Hepatocyte (in vitro differentiated cells): ENCODE data around the gene FRMPD3. TPM values are rescaled to one million over a fixed set of nuclear protein-coding genes. Genes with fewer than 3 reads are reported as not detected.

Experiments
- DNase-seq: peaks from one replicate; pipeline ENCODE4 v3.0.0-alpha.2; 2016; ENCODE audit warnings: low spot score
- H2AFZ ChIP-seq: fragments of 200-600 bp; sonication (generic); 2 replicates; pipeline ENCODE4 v1.6.0; 2016; ENCODE audit warnings: antibody characterized with exemption, mild to moderate bottlenecking
- H3K27ac ChIP-seq: fragments of 200-600 bp; sonication (generic); 2 replicates; pipeline ENCODE4 v1.5.1; 2016; ENCODE audit warnings: mild to moderate bottlenecking
- H3K27me3 ChIP-seq: fragments of 200-600 bp; sonication (generic); 2 replicates; pipeline ENCODE4 v1.6.1; 2016
- H3K36me3 ChIP-seq: fragments of 200-600 bp; sonication (generic); replicated peaks from 2 replicates; pipeline ENCODE4 v1.5.1; 2016; ENCODE audit warnings: low read depth; ENCODE audit not compliant: insufficient read depth
- H3K4me1 ChIP-seq: fragments of 200-600 bp; sonication (generic); 2 replicates; pipeline ENCODE4 v1.5.1; 2016; ENCODE audit warnings: mild to moderate bottlenecking, moderate library complexity; ENCODE audit not compliant: insufficient read depth
- H3K4me2 ChIP-seq: fragments of 200-600 bp; sonication (generic); 2 replicates; pipeline ENCODE4 v1.6.0; 2016
- H3K4me3 ChIP-seq: fragments of 200-600 bp; sonication (generic); 2 replicates; pipeline ENCODE4 v1.5.1; 2016; ENCODE audit warnings: mild to moderate bottlenecking
- H3K79me2 ChIP-seq: fragments of 200-600 bp; sonication (generic); 2 replicates; pipeline ENCODE4 v1.6.0; 2017; ENCODE audit warnings: mild to moderate bottlenecking
- H3K9me2 ChIP-seq: fragments of 200-600 bp; sonication (generic); replicated peaks from 2 replicates; pipeline ENCODE4 v1.6.0; 2017; ENCODE audit warnings: mild to moderate bottlenecking; ENCODE audit not compliant: insufficient read depth
- H3K9me3 ChIP-seq: fragments of 200-600 bp; sonication (generic); 2 replicates; pipeline ENCODE4 v1.5.1; 2016; ENCODE audit warnings: low read depth, mild to moderate bottlenecking
- H4K20me1 ChIP-seq: fragments of 200-600 bp; sonication (generic); 2 replicates; pipeline ENCODE4 v1.6.0; 2016; ENCODE audit warnings: mild to moderate bottlenecking; ENCODE audit not compliant: insufficient read depth, poor library complexity, severe bottlenecking
- EZH2 ChIP-seq: fragments of 200-600 bp; sonication (generic); IDR thresholded peaks from 2 replicates; pipeline ENCODE4 v1.6.1; 2016; ENCODE audit warnings: antibody characterized with exemption, mild to moderate bottlenecking, borderline replicate concordance
- EZH2phosphoT487 ChIP-seq: fragments of 200-600 bp; sonication (generic); IDR thresholded peaks from one replicate; pipeline ENCODE4 v1.6.1; 2018; ENCODE audit warnings: antibody characterized with exemption, mild to moderate bottlenecking, low read depth, moderate library complexity; ENCODE audit not compliant: unreplicated experiment, severe bottlenecking
- WGBS: methylation state at CpG from one replicate; pipeline ENCODE4 v1.1.6; 2016; ENCODE audit warnings: low lambda C conversion rate; ENCODE audit errors: missing lambda C conversion rate; 5-methylcytosine and 5-hydroxymethylcytosine counted together
- polyA plus RNA-seq: library from polyadenylated mRNA; unstranded; fragments of >200 nt; fragmentation: Nextera tagmentation; extraction: Ambion mirVana; gene quantifications from 2 replicates; pipeline ENCODE4 v1.2.1, GENCODE V29; 2016
- total RNA-seq: library from RNA; depleted of rRNA; stranded (reverse); fragments of >200 nt; gene quantifications from 2 replicates; pipeline ENCODE4 v1.2.3, GENCODE V29; 2014
- TF ChIP-seq, protein P1 (sequence below): fragments of 200-600 bp; sonication (generic); IDR thresholded peaks from 2 replicates; pipeline ENCODE4 v1.5.1; 2016; ENCODE audit warnings: antibody characterized with exemption, mild to moderate bottlenecking; ENCODE audit not compliant: poor library complexity

Gene FRMPD3
- total and polyA plus RNA-seq, 2 experiments from 2014 or later, result 0.17 TPM; not detected in 1

DNA sequence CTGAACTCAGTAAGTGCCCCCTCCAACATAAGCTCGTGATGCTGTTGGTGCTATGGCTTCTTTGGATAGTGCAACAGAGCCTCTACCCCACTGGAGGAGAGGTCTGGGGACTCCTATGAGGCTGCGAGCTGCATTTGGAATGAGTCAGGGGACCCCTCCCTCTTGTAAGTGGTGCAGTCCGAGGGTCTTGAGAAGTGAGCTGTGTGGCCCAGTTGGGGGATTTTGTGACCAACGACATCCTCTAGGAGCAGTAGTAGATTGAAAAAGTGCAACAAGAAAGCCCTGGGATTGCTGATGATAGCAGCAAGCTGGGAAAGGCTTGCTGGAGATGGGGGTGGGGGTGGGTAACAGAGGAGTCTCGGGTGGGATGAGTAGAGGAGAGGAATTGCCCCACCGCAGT, 3.1 kb downstream of the FRMPD3 start:
- TF ChIP-seq EZH2, result no peak
- TF ChIP-seq, protein P1, sequence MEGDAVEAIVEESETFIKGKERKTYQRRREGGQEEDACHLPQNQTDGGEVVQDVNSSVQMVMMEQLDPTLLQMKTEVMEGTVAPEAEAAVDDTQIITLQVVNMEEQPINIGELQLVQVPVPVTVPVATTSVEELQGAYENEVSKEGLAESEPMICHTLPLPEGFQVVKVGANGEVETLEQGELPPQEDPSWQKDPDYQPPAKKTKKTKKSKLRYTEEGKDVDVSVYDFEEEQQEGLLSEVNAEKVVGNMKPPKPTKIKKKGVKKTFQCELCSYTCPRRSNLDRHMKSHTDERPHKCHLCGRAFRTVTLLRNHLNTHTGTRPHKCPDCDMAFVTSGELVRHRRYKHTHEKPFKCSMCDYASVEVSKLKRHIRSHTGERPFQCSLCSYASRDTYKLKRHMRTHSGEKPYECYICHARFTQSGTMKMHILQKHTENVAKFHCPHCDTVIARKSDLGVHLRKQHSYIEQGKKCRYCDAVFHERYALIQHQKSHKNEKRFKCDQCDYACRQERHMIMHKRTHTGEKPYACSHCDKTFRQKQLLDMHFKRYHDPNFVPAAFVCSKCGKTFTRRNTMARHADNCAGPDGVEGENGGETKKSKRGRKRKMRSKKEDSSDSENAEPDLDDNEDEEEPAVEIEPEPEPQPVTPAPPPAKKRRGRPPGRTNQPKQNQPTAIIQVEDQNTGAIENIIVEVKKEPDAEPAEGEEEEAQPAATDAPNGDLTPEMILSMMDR, result no peak
- no peak for TF ChIP-seq EZH2phosphoT487
- H2AFZ ChIP-seq, result no peak overlapping the region
- peaks cover 67% of the 10 kb centered on the region for H3K27me3 ChIP-seq
- H4K20me1 ChIP-seq, result no peaks in the 10 kb centered on the region
- no peaks in the 10 kb centered on the region for H3K79me2 ChIP-seq
- no peak overlapping the region for H3K27ac ChIP-seq
- H3K9me2 ChIP-seq, result no peaks in the 10 kb centered on the region
- H3K4me1 ChIP-seq, result no peaks in the 10 kb centered on the region
- no peaks in the 10 kb centered on the region for H3K9me3 ChIP-seq
- WGBS, result 46% methylated on average over 6 of the region's 6 CpGs
- no peak for DNase-seq
- no peaks in the 10 kb centered on the region for H3K36me3 ChIP-seq
- H3K4me3 ChIP-seq, result no peak overlapping the region
- no peak overlapping the region for H3K4me2 ChIP-seq

DNA sequence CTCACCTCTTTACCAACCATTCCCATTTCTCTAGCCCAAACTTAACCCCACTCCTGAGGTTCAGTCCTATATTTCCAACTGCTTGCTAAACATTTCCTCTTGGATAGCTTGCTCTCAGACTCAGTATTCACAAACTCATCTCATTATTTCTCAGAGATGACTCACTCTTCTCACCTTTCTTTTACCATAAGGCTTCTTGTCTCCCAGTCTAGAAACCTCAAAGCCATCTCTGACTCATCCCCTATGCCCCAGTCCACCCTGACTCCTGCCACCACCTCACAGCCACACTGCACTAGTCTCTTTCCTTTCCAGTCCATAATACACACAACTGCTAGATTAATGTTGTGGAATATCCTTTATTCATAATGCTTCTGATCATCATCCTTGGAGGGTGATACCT, 4.8 kb downstream of the FRMPD3 start:
- Histone ChIP-seq H3K36me3 (no peaks in the 10 kb centered on the region), H3K4me1 (no peaks in the 10 kb centered on the region), H4K20me1 (no peaks in the 10 kb centered on the region), H3K27ac (no peak overlapping the region), H3K4me3 (no peak overlapping the region), H3K27me3 (peaks cover 51% of the 10 kb centered on the region), H2AFZ (no peak overlapping the region), H3K9me3 (no peaks in the 10 kb centered on the region), H3K9me2 (no peaks in the 10 kb centered on the region), H3K79me2 (no peaks in the 10 kb centered on the region), H3K4me2 (no peak overlapping the region)
- TF ChIP-seq EZH2phosphoT487 (no peak), EZH2 (no peak)
- TF ChIP-seq, protein P1, result no peak
- no peak for DNase-seq

DNA sequence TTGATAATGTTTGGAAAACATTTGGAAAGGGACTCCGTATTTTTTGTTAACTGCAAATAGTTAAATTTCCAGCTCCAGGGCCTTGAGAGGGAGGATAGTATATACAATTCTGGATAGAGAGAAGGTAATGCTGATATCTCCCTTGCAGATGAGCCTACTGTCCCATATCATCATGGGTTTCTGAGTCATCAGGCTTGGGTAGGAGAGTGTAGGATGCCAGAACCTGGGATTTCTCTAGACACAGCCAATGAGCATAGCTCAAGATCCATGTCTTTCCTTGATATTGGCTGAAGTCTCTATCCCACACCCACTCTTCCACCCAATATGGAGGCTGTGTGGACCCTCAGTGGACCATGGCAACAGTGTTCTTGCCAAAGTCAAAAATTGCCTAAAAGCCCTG, 7.8 kb downstream of the FRMPD3 start:
- no peaks in the 10 kb centered on the region for H3K9me3 ChIP-seq
- TF ChIP-seq, protein P1, result no peak
- no peak for TF ChIP-seq EZH2phosphoT487
- no peak for TF ChIP-seq EZH2
- H3K4me3 ChIP-seq, result no peak overlapping the region
- 91% methylated on average over 1 of the region's 1 CpG for WGBS
- no peak for DNase-seq
- H3K36me3 ChIP-seq, result no peaks in the 10 kb centered on the region
- H4K20me1 ChIP-seq, result no peaks in the 10 kb centered on the region
- peaks cover 25% of the 10 kb centered on the region for H3K27me3 ChIP-seq
- H3K4me1 ChIP-seq, result no peaks in the 10 kb centered on the region
- no peaks in the 10 kb centered on the region for H3K9me2 ChIP-seq
- no peak overlapping the region for H2AFZ ChIP-seq
- no peak overlapping the region for H3K4me2 ChIP-seq
- H3K79me2 ChIP-seq, result no peaks in the 10 kb centered on the region
- H3K27ac ChIP-seq, result no peak overlapping the region

DNA sequence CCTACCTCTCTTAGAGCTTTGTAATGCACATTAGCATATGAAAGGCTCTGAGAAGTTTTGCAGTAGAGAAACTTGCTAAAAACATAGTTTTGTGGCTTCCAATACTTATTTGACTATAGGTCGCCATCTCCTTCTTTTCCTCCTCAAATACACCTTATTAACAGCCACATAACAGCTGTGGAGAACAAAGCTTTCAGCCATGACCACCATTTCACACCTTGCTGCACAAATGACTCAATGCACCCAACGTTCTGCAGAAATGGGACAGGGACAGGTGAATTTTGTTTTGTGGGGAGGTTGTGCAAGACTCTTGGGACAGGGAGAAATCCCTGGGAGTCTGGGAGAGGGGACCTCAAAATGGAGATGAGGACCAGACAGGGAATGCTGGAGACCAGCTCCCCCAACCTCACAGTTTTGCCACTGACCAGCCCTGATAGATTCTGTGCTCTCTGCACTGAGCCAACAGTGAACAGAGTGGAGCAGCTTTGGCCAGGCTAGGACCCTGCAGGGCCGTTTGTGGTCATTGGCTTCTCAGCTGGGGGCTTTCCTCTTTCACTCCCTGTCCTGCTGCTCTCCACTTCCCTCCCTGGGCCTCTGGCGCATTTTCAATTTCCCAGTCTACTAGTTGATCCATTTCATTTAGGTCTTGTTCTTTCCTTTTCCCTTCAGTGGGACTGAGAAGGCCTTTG, 16.6 kb downstream of the FRMPD3 start:
- Histone ChIP-seq H3K27me3 (no peaks in the 10 kb centered on the region), H3K9me3 (no peaks in the 10 kb centered on the region), H3K4me3 (no peak overlapping the region), H3K36me3 (no peaks in the 10 kb centered on the region), H3K79me2 (no peaks in the 10 kb centered on the region), H3K4me2 (no peak overlapping the region), H3K4me1 (no peaks in the 10 kb centered on the region), H4K20me1 (no peaks in the 10 kb centered on the region), H3K9me2 (no peaks in the 10 kb centered on the region), H3K27ac (no peak overlapping the region), H2AFZ (no peak overlapping the region)
- TF ChIP-seq EZH2 (no peak), EZH2phosphoT487 (no peak)
- TF ChIP-seq, protein P1, result no peak
- WGBS, result 46% methylated on average over 4 of the region's 4 CpGs
- no peak for DNase-seq
